ENCODE results near the gene MYH14. TPM values are rescaled to one million over a fixed set of nuclear protein-coding genes. Genes with fewer than 3 reads are reported as not detected.

The MYH14 gene
- total and polyA plus RNA-seq, 9 of the 15 experiments (the other 6 are each of a cell fraction or from before 2014, with no cell fraction given), result 0.04 to 0.86 (median 0.19) TPM; not detected in 2

DNA sequence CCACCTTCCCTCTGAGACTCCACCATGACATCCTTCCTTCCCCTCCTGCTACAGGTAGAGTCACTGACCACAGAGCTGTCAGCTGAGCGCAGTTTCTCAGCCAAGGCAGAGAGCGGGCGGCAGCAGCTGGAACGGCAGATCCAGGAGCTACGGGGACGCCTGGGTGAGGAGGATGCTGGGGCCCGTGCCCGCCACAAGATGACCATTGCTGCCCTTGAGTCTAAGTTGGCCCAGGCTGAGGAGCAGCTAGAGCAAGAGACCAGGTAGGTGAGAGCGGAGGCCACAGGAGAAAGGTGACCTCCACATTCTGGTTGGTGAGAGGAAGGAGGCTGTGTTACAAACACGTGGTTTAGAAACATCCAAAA, 98.2 kb downstream of the MYH14 start:
- POLR2A ChIA-PET, result interaction anchor here (0.5 to 1.2 kb wide), 3 partner anchors 11 to 223 kb away, joined by 3 read pairs; no protein-coding TSS in a partner anchor
- CTCF ChIA-PET (ENCODE audit: low intra/inter-chr PET ratio), result no interaction called here
- no peak for TF ChIP-seq FIP1L1 (IDR thresholded peaks at IDR 0.05; ENCODE audit: low read depth, low read length, poor library complexity, severe bottlenecking)
- TF ChIP-seq TEAD4 (IDR thresholded peaks at IDR 0.05; ENCODE audit: low read length), result no peak
- no peak for TF ChIP-seq TEAD4 (CRISPR knock-in tag; IDR thresholded peaks at IDR 0.05; ENCODE audit: borderline replicate concordance)
- TF ChIP-seq PPARD (CRISPR knock-in tag; IDR thresholded peaks at IDR 0.05), result no peak
- TF ChIP-seq ZC3H11A (IDR thresholded peaks at IDR 0.05; ENCODE audit: low read depth, low read length), result no peak
- no peak for TF ChIP-seq HNRNPUL1 (IDR thresholded peaks at IDR 0.05; ENCODE audit: low read length)
- TF ChIP-seq PHF20 (IDR thresholded peaks at IDR 0.05; ENCODE audit: partially characterized antibody), result no peak
- TF ChIP-seq SMARCA5 (IDR thresholded peaks at IDR 0.05), result 0 out of 2 replicates have a peak, but pooled peaks have one; percentile 6
- TF ChIP-seq, protein P1, sequence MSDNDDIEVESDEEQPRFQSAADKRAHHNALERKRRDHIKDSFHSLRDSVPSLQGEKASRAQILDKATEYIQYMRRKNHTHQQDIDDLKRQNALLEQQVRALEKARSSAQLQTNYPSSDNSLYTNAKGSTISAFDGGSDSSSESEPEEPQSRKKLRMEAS (CRISPR knock-in tag; IDR thresholded peaks at IDR 0.05), result peak; percentile 30; the same call in 1 of the 2 replicates
- no peak for TF ChIP-seq MCM3 (IDR thresholded peaks at IDR 0.05)
- TF ChIP-seq, protein P2, sequence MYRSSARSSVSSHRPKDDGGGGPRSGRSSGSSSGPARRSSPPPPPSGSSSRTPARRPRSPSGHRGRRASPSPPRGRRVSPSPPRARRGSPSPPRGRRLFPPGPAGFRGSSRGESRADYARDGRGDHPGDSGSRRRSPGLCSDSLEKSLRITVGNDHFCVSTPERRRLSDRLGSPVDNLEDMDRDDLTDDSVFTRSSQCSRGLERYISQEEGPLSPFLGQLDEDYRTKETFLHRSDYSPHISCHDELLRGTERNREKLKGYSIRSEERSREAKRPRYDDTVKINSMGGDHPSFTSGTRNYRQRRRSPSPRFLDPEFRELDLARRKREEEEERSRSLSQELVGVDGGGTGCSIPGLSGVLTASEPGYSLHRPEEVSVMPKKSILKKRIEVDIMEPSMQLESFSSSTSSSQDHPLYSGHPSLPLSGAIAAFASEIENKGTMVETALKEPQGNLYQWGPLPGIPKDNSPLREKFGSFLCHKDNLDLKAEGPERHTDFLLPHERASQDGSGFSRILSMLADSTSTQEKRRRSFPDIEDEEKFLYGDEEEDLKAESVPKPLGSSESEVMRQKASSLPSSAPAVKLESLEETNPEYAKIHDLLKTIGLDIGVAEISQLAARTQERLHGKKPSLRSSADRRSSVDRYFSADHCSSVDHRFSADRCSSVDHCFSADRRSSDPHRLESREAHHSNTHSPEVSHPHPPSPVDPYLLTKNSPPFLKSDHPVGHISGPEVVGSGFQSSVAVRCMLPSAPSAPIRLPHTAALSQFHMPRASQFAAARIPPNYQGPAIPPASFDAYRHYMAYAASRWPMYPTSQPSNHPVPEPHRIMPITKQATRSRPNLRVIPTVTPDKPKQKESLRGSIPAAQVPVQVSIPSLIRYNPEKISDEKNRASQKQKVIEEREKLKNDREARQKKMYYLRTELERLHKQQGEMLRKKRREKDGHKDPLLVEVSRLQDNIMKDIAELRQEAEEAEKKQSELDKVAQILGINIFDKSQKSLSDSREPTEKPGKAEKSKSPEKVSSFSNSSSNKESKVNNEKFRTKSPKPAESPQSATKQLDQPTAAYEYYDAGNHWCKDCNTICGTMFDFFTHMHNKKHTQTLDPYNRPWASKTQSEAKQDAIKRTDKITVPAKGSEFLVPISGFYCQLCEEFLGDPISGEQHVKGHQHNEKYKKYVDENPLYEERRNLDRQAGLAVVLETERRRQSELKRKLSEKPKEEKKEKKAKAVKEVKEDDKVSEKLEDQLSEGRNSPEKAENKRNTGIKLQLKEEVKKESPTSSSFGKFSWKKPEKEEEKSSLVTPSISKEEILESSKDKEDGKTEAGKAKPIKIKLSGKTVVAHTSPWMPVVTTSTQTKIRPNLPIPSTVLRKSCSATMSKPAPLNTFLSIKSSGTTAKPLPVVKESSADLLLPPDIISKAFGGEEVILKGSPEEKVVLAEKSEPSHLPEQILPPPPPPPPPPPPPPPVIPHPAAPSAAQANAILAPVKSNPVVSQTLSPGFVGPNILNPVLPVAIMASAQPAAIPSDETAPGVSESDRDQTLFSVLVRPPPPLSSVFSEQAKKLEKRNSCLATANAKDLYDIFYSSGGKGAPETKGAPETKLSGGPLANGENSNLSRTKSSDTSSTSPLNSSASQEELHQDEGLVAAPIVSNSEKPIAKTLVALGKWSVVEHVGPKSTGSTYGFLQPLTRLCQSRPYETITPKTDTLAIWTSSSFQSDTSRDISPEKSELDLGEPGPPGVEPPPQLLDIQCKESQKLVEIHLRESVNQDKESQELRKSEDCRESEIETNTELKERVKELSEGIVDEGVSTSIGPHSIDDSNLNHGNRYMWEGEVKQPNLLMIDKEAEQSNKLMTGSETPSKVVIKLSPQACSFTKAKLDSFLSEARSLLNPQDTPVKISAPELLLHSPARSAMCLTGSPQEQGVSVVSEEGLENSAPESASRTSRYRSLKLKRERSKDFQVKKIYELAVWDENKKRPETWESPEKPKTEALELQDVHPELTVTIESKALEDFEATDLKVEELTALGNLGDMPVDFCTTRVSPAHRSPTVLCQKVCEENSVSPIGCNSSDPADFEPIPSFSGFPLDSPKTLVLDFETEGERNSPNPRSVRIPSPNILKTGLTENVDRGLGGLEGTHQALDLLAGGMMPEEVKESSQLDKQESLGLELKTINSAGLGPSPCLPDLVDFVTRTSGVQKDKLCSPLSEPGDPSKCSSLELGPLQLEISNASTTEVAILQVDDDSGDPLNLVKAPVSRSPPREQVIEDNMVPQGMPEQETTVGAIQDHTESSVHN (IDR thresholded peaks at IDR 0.05; ENCODE audit: borderline replicate concordance in 1 of 2, low read depth in 1 of 2), result no peak
- TF ChIP-seq TSC22D4 (tag; IDR thresholded peaks at IDR 0.05), result no peak
- no peak for TF ChIP-seq RAD51 (IDR thresholded peaks at IDR 0.05; ENCODE audit: borderline replicate concordance, low read depth)
- TF ChIP-seq, protein P3, sequence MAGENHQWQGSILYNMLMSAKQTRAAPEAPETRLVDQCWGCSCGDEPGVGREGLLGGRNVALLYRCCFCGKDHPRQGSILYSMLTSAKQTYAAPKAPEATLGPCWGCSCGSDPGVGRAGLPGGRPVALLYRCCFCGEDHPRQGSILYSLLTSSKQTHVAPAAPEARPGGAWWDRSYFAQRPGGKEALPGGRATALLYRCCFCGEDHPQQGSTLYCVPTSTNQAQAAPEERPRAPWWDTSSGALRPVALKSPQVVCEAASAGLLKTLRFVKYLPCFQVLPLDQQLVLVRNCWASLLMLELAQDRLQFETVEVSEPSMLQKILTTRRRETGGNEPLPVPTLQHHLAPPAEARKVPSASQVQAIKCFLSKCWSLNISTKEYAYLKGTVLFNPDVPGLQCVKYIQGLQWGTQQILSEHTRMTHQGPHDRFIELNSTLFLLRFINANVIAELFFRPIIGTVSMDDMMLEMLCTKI (IDR thresholded peaks at IDR 0.05; ENCODE audit: partially characterized antibody), result no peak

More for the DNA sequence above, 98.2 kb downstream of the MYH14 start:
- Histone ChIP-seq H3K27ac (ENCODE audit: extremely low read depth, low read depth, low read length) (no peak overlapping the region), H3K79me2 (ENCODE audit: control insufficient read depth, insufficient read depth, low read length) (no peaks in the 10 kb centered on the region), H3K9me1 (ENCODE audit: control insufficient read depth, insufficient read depth, low read length) (no peaks in the 10 kb centered on the region), H3K27me3 (ENCODE audit: control insufficient read depth in 2 of 2, insufficient read depth in 2 of 2, low read length in 2 of 2) (peaks cover 16 to 28% of the 10 kb centered on the region in 2 experiments), H3K4me3 (no peak overlapping the region), H3K9ac (ENCODE audit: insufficient read depth in 1 of 2, low read depth in 2 of 2, low read length in 2 of 2) (no peak overlapping the region), H3K36me3 (ENCODE audit: control insufficient read depth, insufficient read depth, low read length) (no peaks in the 10 kb centered on the region), H4K20me1 (replicated peaks; ENCODE audit: control insufficient read depth, insufficient read depth, low read length) (0 out of 2 replicates have a peak, but pooled peaks cover 4% of the 10 kb centered on the region), H3K4me1 (replicated peaks in 1 of 2; ENCODE audit: control insufficient read depth in 2 of 2, insufficient read depth in 2 of 2, low read length in 2 of 2) (peaks cover 0 to 3% of the 10 kb centered on the region in 2 experiments; a peak in 3 of 5 replicates), H3K9me3 (replicated peaks; ENCODE audit: control insufficient read depth, insufficient read depth, low read depth, low read length) (no peaks in the 10 kb centered on the region), H3K4me2 (ENCODE audit: insufficient read depth, low read length) (no peak overlapping the region), H2AFZ (ENCODE audit: low read depth, low read length) (no peak overlapping the region)
- DNase-seq (ENCODE audit: extremely low read depth in 1 of 4, low spot score in 3 of 4), result no peak
- in situ Hi-C loops (cut with MboI) (no loop called here), intact Hi-C loops (cut with micrococcal nuclease) (no loop called here)
- ATAC-seq, result no peak
- no peak for FAIRE-seq
- BruUV-seq (replicated peaks), result no TSS peak
- WGBS (ENCODE audit: insufficient coverage, low coverage, missing lambda C conversion rate), result 13% methylated on average over 9 of the region's 10 CpGs

All from K562 (cell line).